GM06990 (cell line): ENCODE results near the gene TENT4B.

Experiments used
- DNase-seq: peaks from one replicate; pipeline ENCODE4 v3.0.0-alpha.2; 2011; ENCODE audit not compliant: insufficient read length; ENCODE audit errors: extremely low read depth
- H3K27me3 ChIP-seq: replicated peaks from 2 replicates; pipeline ENCODE4 v1.6.0; 2011; ENCODE audit warnings: low read length; ENCODE audit not compliant: control insufficient read depth, insufficient read depth
- H3K36me3 ChIP-seq: 2 replicates; pipeline ENCODE4 v1.5.1; 2011; ENCODE audit warnings: low read length; ENCODE audit not compliant: control insufficient read depth, insufficient read depth
- H3K4me3 ChIP-seq: replicated peaks from 2 replicates; pipeline ENCODE4 v1.5.1; 2011; ENCODE audit warnings: low read depth, mild to moderate bottlenecking, control low read depth, low read length
- CTCF ChIP-seq: IDR thresholded peaks from 2 replicates; pipeline ENCODE4 v1.5.1; 2011; ENCODE audit warnings: low read length, control low read depth, mild to moderate bottlenecking, inconsistent platforms; ENCODE audit not compliant: insufficient read depth, poor library complexity, severe bottlenecking

The TENT4B gene

DNA sequence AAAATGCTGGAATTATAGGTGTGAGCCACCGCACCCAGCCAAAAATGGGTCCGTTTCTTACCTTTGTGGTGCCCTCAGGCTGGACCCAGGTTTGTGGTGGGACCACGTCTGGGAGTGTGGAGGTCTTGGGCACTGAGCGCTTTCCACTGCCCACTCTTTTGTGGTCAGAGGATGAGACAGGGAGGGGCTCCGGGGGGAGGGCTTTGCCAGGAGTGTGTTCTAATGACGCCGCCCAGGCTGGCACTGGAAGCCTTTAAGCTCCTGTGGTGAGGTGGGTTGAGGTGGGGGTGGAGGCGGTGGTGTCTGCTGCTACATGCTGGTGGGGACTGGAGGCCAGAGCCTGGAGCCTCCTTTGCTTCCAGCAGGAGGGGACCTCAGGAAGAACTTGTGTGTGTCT lies 100.4 kb downstream of the TENT4B start:
- TF ChIP-seq CTCF = no peak
- H3K4me3 ChIP-seq = no peak overlapping the region
- H3K27me3 ChIP-seq = no peaks in the 10 kb centered on the region
- no peak for DNase-seq
- H3K36me3 ChIP-seq = no peaks in the 10 kb centered on the region

DNA sequence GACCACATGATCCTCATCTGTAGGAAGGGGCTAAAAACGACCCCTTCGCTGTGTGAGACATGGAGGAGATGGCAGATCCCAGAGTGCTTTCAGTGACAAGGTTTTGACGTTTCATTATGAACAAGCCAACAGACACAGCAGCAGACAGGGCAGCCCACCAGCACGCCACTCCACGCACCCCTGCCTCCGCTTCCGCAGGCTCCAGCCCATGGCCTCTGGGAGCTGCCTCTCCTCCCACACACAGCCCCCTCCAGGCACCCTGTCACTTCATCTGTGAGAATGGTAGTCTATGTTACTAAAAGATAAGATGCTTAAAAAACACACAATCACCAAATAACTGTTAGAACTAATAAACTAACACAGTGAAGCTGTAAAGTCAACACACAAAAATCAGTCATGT lies 101.0 kb downstream of the TENT4B start:
- Histone ChIP-seq H3K4me3 (no peak overlapping the region), H3K36me3 (no peaks in the 10 kb centered on the region), H3K27me3 (no peaks in the 10 kb centered on the region)
- no peak for DNase-seq
- no peak for TF ChIP-seq CTCF

DNA sequence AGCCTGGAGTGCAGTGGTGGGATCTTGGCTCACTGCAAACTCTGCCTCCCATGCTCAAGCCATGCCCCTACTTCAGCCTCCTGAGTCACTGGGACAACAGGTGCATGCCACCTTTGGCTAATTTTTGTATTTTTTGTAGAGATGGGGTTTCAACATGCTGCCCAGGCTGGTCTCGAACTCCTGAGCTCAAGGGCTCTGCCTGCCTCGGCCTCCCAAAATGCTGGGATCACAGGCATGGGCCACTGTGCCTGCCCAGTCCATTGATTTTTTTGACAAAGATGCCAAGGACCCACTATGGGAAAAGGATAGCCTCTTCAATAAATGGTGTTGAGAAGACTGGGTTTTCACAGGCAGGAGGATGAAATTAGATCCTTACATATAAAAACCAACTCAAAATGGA lies 102.4 kb downstream of the TENT4B start:
- DNase-seq = no peak
- Histone ChIP-seq H3K27me3 (no peaks in the 10 kb centered on the region), H3K36me3 (no peaks in the 10 kb centered on the region), H3K4me3 (no peak overlapping the region)
- TF ChIP-seq CTCF = no peak

DNA sequence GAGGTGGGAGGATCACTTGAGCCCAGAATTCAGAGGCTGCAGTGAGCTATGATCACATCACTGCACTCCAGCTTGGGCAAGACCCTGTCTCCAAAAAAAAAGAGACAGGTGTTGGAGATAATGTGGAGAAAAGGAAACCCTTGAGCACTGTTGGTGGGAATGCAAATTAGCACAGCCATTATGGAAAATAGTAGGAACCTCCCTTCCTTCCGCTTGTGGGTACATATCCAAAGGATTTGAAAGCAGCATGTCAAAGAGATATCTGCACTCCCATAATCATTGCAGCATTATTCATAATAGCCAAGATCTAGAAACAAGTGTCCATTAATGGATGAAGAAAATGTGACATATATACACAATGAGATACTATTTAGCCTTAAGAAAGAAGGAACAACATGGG lies 103.5 kb downstream of the TENT4B start:
- no peak for DNase-seq
- TF ChIP-seq CTCF = no peak
- H3K36me3 ChIP-seq = no peaks in the 10 kb centered on the region
- no peaks in the 10 kb centered on the region for H3K27me3 ChIP-seq
- H3K4me3 ChIP-seq = no peak overlapping the region

DNA sequence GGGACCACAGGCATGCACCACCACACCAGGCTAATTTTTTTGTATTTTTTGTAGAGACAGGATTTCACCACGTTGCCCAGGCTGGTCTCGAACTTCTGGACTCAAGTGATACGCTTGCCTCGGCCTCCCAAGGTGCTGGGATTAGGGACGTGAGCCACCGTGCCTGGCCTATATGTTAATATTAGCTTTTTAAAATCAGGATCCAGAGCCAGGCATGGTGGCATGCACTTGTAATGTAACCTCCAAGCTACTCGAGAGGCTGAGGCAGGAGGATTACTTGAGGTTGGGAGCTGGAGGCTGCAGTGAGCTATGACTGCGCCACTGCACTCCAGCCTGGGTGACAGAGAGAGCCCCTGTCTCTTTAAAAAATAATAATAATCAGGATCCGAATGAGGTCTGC lies 104.8 kb downstream of the TENT4B start:
- no peak for DNase-seq
- Histone ChIP-seq H3K4me3 (no peak overlapping the region), H3K27me3 (no peaks in the 10 kb centered on the region), H3K36me3 (no peaks in the 10 kb centered on the region)
- TF ChIP-seq CTCF = no peak
